GM20000 (cell line): ENCODE results near the gene TLN1.

Source experiments
- DNase-seq: peaks from one replicate; pipeline ENCODE4 v3.0.0; 2012; ENCODE audit warnings: low spot score
- TF ChIP-seq, protein P1 (sequence below): IDR thresholded peaks from 2 replicates; pipeline ENCODE4 v1.5.1; 2012; ENCODE audit warnings: mild to moderate bottlenecking, control low read depth; ENCODE audit errors: extremely low read depth, missing control alignments

The TLN1 gene

DNA sequence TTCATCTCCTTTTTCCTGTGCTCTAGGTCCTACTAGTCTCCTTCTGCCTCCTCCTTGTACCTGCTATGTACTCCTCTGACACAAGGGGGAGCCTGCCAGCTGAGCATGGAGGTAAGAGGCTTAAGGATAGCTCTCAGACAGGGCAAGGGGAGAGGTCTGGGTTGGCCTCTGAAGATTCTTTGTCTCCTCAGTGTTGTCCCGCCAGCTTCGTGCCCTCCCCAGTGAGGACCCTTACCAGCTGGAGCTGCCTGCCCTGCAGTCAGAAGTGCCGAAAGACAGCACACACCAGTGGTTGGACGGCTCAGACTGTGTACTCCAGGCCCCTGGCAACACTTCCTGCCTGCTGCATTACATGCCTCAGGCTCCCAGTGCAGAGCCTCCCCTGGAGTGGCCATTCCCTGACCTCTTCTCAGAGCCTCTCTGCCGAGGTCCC, 4.2 kb upstream of the TLN1 start:
- peak; percentile 72 for DNase-seq
- TF ChIP-seq, protein P1, sequence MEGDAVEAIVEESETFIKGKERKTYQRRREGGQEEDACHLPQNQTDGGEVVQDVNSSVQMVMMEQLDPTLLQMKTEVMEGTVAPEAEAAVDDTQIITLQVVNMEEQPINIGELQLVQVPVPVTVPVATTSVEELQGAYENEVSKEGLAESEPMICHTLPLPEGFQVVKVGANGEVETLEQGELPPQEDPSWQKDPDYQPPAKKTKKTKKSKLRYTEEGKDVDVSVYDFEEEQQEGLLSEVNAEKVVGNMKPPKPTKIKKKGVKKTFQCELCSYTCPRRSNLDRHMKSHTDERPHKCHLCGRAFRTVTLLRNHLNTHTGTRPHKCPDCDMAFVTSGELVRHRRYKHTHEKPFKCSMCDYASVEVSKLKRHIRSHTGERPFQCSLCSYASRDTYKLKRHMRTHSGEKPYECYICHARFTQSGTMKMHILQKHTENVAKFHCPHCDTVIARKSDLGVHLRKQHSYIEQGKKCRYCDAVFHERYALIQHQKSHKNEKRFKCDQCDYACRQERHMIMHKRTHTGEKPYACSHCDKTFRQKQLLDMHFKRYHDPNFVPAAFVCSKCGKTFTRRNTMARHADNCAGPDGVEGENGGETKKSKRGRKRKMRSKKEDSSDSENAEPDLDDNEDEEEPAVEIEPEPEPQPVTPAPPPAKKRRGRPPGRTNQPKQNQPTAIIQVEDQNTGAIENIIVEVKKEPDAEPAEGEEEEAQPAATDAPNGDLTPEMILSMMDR: peak; percentile 82

DNA sequence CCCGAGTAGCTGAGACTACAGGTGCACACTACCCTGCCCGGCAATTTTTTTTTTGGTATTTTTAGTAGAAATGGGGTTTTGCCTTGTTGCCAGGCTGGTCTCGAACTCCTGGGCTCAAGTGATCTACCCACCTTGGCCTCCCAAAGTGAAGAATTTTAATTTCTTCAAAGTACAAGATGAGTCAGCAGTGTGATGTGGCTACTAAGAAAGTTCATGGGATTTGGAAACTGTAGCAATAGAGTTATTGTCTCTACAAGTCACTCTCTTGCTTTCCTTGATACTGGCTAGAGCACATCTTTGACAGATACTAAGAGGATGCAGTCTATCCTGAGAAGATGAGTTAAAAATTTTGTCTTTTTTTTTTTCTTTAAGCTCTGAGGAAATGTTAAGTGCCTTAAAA, 2.1 kb upstream of the TLN1 start:
- no peak for DNase-seq
- TF ChIP-seq, protein P1: no peak

DNA sequence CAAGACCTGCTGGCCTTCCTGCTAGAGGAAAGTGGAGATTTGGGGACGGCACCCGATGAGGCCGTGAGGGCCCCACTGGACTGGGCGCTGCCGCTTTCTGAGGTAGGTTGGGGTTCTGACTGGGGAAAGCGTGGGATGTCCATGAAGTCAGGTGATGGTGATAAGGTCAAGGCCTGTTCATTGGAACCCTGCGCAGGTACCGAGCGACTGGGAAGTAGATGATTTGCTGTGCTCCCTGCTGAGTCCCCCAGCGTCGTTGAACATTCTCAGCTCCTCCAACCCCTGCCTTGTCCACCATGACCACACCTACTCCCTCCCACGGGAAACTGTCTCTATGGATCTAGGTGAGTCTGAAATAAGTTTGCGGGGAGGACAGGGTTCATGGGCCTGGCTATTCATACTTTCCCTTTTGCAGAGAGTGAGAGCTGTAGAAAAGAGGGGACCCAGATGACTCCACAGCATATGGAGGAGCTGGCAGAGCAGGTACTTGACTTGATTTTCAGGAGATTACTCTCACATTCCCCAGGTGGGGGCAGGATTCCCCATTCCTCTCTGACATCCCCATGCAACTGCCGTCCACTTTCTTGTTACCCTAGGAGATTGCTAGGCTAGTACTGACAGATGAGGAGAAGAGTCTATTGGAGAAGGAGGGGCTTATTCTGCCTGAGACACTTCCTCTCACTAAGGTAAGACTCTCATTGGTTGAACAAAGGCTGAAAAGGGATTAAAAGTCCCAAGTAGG, 976 bp upstream of the TLN1 start:
- peak; percentile 57 for DNase-seq
- TF ChIP-seq, protein P1: no peak

DNA sequence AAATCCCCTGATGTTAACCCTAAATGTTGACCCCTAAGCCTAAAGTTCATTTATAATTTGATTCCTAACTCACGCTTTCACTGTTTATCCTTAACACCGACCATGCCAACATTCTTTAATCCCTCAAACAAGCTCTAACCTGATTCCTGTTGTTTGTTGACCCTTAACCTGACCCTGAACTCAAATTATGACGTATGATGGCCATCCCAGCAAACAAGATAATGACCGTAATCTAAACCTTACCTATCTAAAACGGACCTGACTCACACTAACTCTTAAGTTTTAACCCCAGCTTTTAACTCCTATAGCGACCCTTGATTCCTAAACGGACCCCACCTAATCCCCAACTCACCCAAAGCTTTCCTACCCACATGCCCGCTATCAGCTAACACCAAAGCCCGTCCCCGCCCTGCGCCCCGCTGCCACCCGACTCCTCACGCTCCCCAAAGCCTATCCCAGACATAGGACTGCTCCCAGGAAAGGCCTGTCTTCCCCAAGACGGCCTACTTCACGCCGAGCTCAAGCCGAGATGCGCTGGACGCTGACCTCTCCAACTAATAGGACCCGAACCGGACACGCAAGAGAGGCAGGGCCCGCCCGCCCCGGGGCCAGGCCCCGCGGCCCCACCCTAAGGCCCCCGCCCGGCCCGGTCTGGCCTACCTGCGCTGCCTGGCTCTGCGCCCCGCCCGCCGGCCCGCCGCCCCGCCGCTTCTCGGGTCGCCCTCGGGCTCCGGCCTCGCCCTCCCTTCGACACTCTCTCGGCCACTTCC, 395 bp downstream of the TLN1 start:
- DNase-seq: no peak
- TF ChIP-seq, protein P1: no peak

DNA sequence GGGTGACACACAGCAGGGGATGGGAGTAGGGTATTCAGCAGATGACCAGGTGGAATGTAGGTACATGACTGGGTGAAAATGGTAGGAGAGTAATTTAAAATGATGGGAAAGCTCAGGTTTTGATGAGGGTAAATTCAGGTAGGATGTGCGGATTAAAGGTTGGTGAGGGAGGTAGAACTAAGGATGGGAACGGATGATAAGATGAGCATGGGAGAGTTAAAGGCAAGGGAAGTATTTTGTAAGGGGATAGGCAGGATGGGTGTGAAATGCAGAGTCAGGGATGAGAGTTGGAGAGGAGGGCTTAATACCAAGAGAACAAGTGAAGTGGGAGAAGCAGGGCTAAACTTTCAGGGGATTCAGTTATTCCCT, 1.5 kb downstream of the TLN1 start:
- TF ChIP-seq, protein P1: no peak
- DNase-seq: no peak

DNA sequence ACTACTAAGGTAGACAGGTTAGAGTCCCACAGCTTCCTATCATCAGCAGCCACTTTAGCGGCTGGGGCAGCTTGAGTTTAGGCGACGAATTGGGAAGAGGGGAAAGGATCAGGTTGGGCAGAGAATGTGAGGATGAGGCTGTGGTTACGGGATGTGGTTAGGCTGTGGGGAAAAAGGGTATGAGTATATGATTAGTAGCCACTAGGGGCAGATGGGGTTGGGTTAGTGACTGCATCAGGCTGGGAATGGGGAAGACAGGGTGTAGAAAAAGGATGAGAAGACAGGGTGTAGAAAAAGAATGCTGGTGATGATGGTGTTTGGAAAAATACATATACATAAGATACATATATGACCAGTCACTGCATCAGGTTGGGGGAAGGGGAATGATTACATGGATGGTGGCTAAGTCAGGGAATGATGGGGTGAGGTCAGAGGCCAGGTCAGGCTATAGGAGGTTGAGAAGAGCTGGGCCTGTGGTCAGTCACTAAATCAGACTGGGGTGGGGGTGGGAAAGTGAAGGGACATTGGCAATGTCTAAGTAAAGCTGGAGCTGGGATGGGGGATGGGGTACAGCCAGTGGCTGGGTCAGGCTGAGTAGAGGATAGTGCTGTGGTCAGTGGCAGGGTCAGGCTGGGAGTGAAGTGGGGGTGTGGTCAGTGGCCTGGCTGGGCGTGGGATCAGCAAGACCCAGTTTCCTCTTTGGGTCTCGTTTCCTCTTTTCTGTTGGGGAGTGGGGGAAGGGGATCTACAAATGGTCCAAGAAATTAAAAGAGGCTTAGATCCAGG, 2.1 kb downstream of the TLN1 start:
- DNase-seq: peak; percentile 48
- TF ChIP-seq, protein P1: peak; percentile 16

DNA sequence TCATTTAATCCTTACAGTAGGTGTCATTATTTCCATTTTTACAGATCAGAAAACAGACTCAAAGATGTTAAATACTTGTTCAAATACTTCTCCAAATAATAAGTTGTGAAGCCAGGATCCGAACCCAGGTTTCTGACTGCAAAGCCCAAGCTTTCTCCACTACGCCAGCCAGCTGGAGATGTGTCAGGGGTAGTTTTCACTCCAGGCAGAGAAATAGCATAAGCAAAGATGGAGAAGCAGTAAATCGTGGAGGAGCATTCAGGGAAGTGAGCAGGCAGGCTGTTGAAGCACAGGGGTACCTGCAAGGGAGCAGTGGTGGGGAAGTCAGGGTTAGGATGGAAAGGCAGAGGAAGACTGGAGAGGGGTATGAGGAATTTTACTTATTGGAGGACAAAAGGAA, 2.9 kb downstream of the TLN1 start:
- TF ChIP-seq, protein P1: no peak
- DNase-seq: no peak
